ENCODE data around the gene SFT2D3. TPM values are rescaled to one million over a fixed set of nuclear protein-coding genes. Genes with fewer than 3 reads are reported as not detected.

The SFT2D3 gene
- total and polyA plus RNA-seq, 2 of the 13 experiments (the other 11 are each of a cell fraction or from before 2014, with no cell fraction given): 8.3 to 9.4 TPM

GRCh38 chr2:127737892-127738291 is 36.6 kb downstream of the SFT2D3 start:
- no TSS peak for BruUV-seq (replicated peaks)
- 44% methylated on average over 1 of the region's 1 CpG for WGBS (ENCODE audit: low lambda C conversion rate)
- peak; percentile 11; the same call in 1 of the 2 replicates for TF ChIP-seq RARA (CRISPR knock-in tag; IDR thresholded peaks at IDR 0.05)
- TF ChIP-seq CEBPB (IDR thresholded peaks at IDR 0.05; ENCODE audit: borderline replicate concordance, low read depth, low read length): peak; percentile 36; the same call in 1 of the 2 replicates
- no peak for TF ChIP-seq NR1H2 (CRISPR knock-in tag; IDR thresholded peaks at IDR 0.05; ENCODE audit: borderline replicate concordance, low read depth)
- TF ChIP-seq ZNF678 (CRISPR knock-in tag; IDR thresholded peaks at IDR 0.05): no peak
- no peak for ATAC-seq
- intact Hi-C loops (cut with micrococcal nuclease; ENCODE audit: unreplicated experiment): no loop called here
- FAIRE-seq: no peak
- ChIA-PET CTCF (ENCODE audit: low intra/inter-chr PET ratio, low total read pairs) (no interaction called here), POLR2A (no interaction called here)
- Histone ChIP-seq H3K36me3 (replicated peaks in 1 of 2; ENCODE audit: control insufficient read depth in 1 of 2, insufficient read depth in 2 of 2, low read length in 2 of 2) (peaks cover 2 to 9% of the 10 kb centered on the region in 2 experiments), H3K27ac (ENCODE audit: extremely low read length, insufficient read depth, low read length) (no peak overlapping the region), H3K9ac (ENCODE audit: insufficient read depth, low read depth, low read length) (no peak overlapping the region), H3K79me2 (ENCODE audit: insufficient read depth, low read length) (no peaks in the 10 kb centered on the region), H3K4me3 (replicated peaks in 1 of 3; ENCODE audit: insufficient read depth in 1 of 3, low read depth in 2 of 3, low read length in 3 of 3) (no peak overlapping the region), H3K4me1 (ENCODE audit: insufficient read depth, low read length) (peaks cover 58% of the 10 kb centered on the region), H4K20me1 (ENCODE audit: insufficient read depth, low read length) (no peaks in the 10 kb centered on the region), H3K9me3 (ENCODE audit: low read length) (no peaks in the 10 kb centered on the region), H2AFZ (ENCODE audit: low read length) (no peak overlapping the region), H3K4me2 (ENCODE audit: low read depth, low read length) (no peak overlapping the region), H3K27me3 (ENCODE audit: control insufficient read depth in 1 of 2, insufficient read depth in 2 of 2, low read length in 2 of 2) (no peaks in the 10 kb centered on the region)
- no peak for DNase-seq (ENCODE audit: low spot score)
- in situ Hi-C loops (cut with HindIII; ENCODE audit: extremely low pct_ligation_motif_present, low pct_unique_long_range_greater_than_20kb): no loop called here

GRCh38 chr2:127739800-127740199 is 38.5 kb downstream of the SFT2D3 start:
- DNase-seq (ENCODE audit: low spot score): no peak
- Histone ChIP-seq H3K4me3 (replicated peaks in 1 of 3; ENCODE audit: insufficient read depth in 1 of 3, low read depth in 2 of 3, low read length in 3 of 3) (no peak overlapping the region), H3K4me2 (ENCODE audit: low read depth, low read length) (no peak overlapping the region), H3K36me3 (replicated peaks in 1 of 2; ENCODE audit: control insufficient read depth in 1 of 2, insufficient read depth in 2 of 2, low read length in 2 of 2) (peaks cover 4 to 20% of the 10 kb centered on the region in 2 experiments), H3K9ac (ENCODE audit: insufficient read depth, low read depth, low read length) (no peak overlapping the region), H3K9me3 (ENCODE audit: low read length) (no peaks in the 10 kb centered on the region), H3K79me2 (ENCODE audit: insufficient read depth, low read length) (no peaks in the 10 kb centered on the region), H3K27ac (ENCODE audit: extremely low read length, insufficient read depth, low read length) (no peak overlapping the region), H3K27me3 (ENCODE audit: control insufficient read depth in 1 of 2, insufficient read depth in 2 of 2, low read length in 2 of 2) (no peaks in the 10 kb centered on the region), H2AFZ (ENCODE audit: low read length) (no peak overlapping the region), H3K4me1 (ENCODE audit: insufficient read depth, low read length) (peaks cover 50% of the 10 kb centered on the region), H4K20me1 (ENCODE audit: insufficient read depth, low read length) (no peaks in the 10 kb centered on the region)
- intact Hi-C loops (cut with micrococcal nuclease; ENCODE audit: unreplicated experiment): no loop called here
- WGBS (ENCODE audit: low lambda C conversion rate): 96% methylated on average over 1 of the region's 1 CpG
- no TSS peak for BruUV-seq (replicated peaks)
- in situ Hi-C loops (cut with HindIII; ENCODE audit: extremely low pct_ligation_motif_present, low pct_unique_long_range_greater_than_20kb): no loop called here
- POLR2A ChIA-PET: no interaction called here
- TF ChIP-seq ZNF343 (CRISPR knock-in tag; IDR thresholded peaks at IDR 0.05): no peak
- no peak for TF ChIP-seq NR2F2 (IDR thresholded peaks at IDR 0.05; ENCODE audit: borderline replicate concordance, low read depth)
- TF ChIP-seq THRA (CRISPR knock-in tag; IDR thresholded peaks at IDR 0.05; ENCODE audit: borderline replicate concordance): no peak
- no peak for TF ChIP-seq SMARCE1 (IDR thresholded peaks at IDR 0.05; ENCODE audit: borderline replicate concordance)
- no peak for TF ChIP-seq ZNF605 (CRISPR knock-in tag; IDR thresholded peaks at IDR 0.05)
- no peak for TF ChIP-seq ZNF552 (CRISPR knock-in tag; IDR thresholded peaks at IDR 0.05; ENCODE audit: borderline replicate concordance)
- no peak for TF ChIP-seq ZNF619 (CRISPR knock-in tag; IDR thresholded peaks at IDR 0.05)
- TF ChIP-seq, protein P1, sequence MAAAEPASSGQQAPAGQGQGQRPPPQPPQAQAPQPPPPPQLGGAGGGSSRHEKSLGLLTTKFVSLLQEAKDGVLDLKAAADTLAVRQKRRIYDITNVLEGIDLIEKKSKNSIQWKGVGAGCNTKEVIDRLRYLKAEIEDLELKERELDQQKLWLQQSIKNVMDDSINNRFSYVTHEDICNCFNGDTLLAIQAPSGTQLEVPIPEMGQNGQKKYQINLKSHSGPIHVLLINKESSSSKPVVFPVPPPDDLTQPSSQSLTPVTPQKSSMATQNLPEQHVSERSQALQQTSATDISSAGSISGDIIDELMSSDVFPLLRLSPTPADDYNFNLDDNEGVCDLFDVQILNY (CRISPR knock-in tag; conservative IDR thresholded peaks at IDR 0.05): no peak
- CTCF ChIA-PET (ENCODE audit: low intra/inter-chr PET ratio, low total read pairs): no interaction called here
- FAIRE-seq: no peak
- ATAC-seq: no peak

Measured in HepG2 (cell line).